Measurements from ENCODE around the gene FBN1.

DNA sequence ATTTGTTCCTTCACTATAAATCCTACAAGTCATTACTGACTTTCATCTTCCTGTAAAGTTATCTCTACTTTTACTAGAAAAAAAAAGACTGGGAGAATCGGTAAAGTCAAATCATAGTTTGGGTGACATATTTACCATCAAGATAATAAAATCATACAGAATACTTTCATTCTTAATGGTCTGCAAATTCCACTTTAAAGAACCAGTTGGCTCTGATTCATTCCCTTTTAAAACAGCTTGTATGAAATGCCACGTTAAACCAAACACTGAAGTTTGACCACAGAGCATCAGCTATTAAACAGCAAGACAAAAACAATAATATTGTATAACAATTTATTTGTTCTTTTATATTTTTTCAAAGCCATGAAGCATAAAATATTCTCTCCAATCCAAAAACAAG is 100.7 kb downstream of the FBN1 start:
- TF ChIP-seq, protein P1, sequence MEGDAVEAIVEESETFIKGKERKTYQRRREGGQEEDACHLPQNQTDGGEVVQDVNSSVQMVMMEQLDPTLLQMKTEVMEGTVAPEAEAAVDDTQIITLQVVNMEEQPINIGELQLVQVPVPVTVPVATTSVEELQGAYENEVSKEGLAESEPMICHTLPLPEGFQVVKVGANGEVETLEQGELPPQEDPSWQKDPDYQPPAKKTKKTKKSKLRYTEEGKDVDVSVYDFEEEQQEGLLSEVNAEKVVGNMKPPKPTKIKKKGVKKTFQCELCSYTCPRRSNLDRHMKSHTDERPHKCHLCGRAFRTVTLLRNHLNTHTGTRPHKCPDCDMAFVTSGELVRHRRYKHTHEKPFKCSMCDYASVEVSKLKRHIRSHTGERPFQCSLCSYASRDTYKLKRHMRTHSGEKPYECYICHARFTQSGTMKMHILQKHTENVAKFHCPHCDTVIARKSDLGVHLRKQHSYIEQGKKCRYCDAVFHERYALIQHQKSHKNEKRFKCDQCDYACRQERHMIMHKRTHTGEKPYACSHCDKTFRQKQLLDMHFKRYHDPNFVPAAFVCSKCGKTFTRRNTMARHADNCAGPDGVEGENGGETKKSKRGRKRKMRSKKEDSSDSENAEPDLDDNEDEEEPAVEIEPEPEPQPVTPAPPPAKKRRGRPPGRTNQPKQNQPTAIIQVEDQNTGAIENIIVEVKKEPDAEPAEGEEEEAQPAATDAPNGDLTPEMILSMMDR (IDR thresholded peaks at IDR 0.05) = no peak
- no peak for TF ChIP-seq EP300 (IDR thresholded peaks at IDR 0.05)
